GM21526 (cell line): ENCODE results near the gene TGIF2.

ENCODE experiments used
- ATAC-seq: cut with Tn5 transposase; IDR thresholded peaks from one replicate; pipeline ENCODE4 v1.9.1; 2021; ENCODE audit warnings: moderate library complexity; ENCODE audit not compliant: unreplicated experiment, low FRiP score

The TGIF2 gene

GRCh38 chr20:36573103-36573797, at the start of gene TGIF2:
TSS of gene TGIF2 (plus strand) at chr20:36573597. CDS start at chr20:36578775, 5,178 bp downstream.
- peak; percentile 47 for ATAC-seq

GRCh38 chr20:36525620-36526365, 47.6 kb upstream of the TGIF2 start:
- ATAC-seq, result no peak

GRCh38 chr20:36526521-36527011, 46.8 kb upstream of the TGIF2 start:
- no peak for ATAC-seq

- ATAC-seq, result no peak
Observed at GRCh38 chr20:36527331-36528125, 45.9 kb upstream of the TGIF2 start.

GRCh38 chr20:36528176-36528874, 45.1 kb upstream of the TGIF2 start:
- ATAC-seq, result no peak

- ATAC-seq, result no peak
Observed at GRCh38 chr20:36528875-36529417, 44.5 kb upstream of the TGIF2 start.

- no peak for ATAC-seq
Observed at GRCh38 chr20:36532388-36532787, 41.0 kb upstream of the TGIF2 start.

GRCh38 chr20:36532822-36533221, 40.6 kb upstream of the TGIF2 start:
- no peak for ATAC-seq

GRCh38 chr20:36538026-36538722, 35.2 kb upstream of the TGIF2 start:
- ATAC-seq, result no peak

GRCh38 chr20:36540551-36541211, 32.7 kb upstream of the TGIF2 start:
- no peak for ATAC-seq

- no peak for ATAC-seq
Observed at GRCh38 chr20:36541227-36541767, 32.1 kb upstream of the TGIF2 start, which contains the start of gene MYL9. TSS of gene MYL9 (plus strand) at chr20:36541519. CDS start at chr20:36544885, 3,366 bp downstream.

GRCh38 chr20:36541768-36542488, 31.5 kb upstream of the TGIF2 start:
- ATAC-seq, result no peak

GRCh38 chr20:36542516-36543183, 30.7 kb upstream of the TGIF2 start:
- no peak for ATAC-seq

GRCh38 chr20:36543184-36544133, 29.9 kb upstream of the TGIF2 start:
- ATAC-seq, result no peak

GRCh38 chr20:36544134-36545018, 29.0 kb upstream of the TGIF2 start:
- no peak for ATAC-seq
